ENCODE results near the gene MED31. TPM values are rescaled to one million over a fixed set of nuclear protein-coding genes. Genes with fewer than 3 reads are reported as not detected.

MED31 gene
- total and polyA plus RNA-seq, 2 experiments from 2014 or later: 5.5 to 49.3 TPM

DNA sequence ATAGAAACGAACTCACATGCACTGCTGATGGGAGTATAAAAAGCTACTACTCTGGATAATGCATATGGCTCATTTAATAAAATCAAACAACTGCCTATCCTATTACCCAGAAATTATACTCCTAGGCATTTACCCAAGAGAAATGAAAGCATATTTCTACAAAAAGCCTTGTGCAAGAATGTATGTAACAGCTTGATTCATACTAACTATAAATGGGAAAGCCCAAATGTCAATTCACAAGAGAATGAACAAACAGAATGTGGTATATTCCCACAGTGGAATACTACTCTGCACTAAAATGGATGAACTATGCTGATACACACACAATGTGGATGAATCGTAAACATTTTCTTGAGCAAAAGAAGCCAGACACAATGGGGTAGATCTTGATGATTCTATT is 49.3 kb downstream of the MED31 start:
- Histone ChIP-seq H3K36me3 (ENCODE audit: insufficient read depth) (peaks cover 19% of the 10 kb centered on the region; the same call in 1 of the 2 replicates), H2AFZ (no peak overlapping the region), H4K20me1 (replicated peaks; ENCODE audit: insufficient read depth) (peaks cover 7% of the 10 kb centered on the region; the same call in 1 of the 2 replicates), H3F3A (replicated peaks; ENCODE audit: low read depth) (no peaks in the 10 kb centered on the region), H3K4me2 (no peak overlapping the region), H3K79me2 (replicated peaks; ENCODE audit: insufficient read depth) (no peaks in the 10 kb centered on the region), H3K27ac (ENCODE audit: low read depth) (no peak overlapping the region), H3K9me2 (ENCODE audit: insufficient read depth) (no peaks in the 10 kb centered on the region), H3K27me3 (ENCODE audit: insufficient read depth) (no peaks in the 10 kb centered on the region), H3K4me1 (ENCODE audit: insufficient read depth) (no peaks in the 10 kb centered on the region), H3K4me3 (no peak overlapping the region)
- Mint-ChIP-seq H3K27ac (no peak overlapping the region), H3K36me3 (ENCODE audit: low read depth) (peaks cover 39% of the 10 kb centered on the region), H3K27me3 (ENCODE audit: insufficient read depth, low read depth, poor library complexity) (peaks cover 4% of the 10 kb centered on the region), H3K9me3 (no peaks in the 10 kb centered on the region), H3K4me1 (no peaks in the 10 kb centered on the region), H3K4me3 (no peak overlapping the region)
- ATAC-seq (no peak), DNase-seq (ENCODE audit: low spot score) (no peak)
- TF ChIP-seq JUNB (IDR thresholded peaks at IDR 0.05; ENCODE audit: unreplicated experiment): no peak
- TF ChIP-seq STAT1 (IDR thresholded peaks at IDR 0.05; ENCODE audit: unreplicated experiment): no peak
- TF ChIP-seq, protein P1, sequence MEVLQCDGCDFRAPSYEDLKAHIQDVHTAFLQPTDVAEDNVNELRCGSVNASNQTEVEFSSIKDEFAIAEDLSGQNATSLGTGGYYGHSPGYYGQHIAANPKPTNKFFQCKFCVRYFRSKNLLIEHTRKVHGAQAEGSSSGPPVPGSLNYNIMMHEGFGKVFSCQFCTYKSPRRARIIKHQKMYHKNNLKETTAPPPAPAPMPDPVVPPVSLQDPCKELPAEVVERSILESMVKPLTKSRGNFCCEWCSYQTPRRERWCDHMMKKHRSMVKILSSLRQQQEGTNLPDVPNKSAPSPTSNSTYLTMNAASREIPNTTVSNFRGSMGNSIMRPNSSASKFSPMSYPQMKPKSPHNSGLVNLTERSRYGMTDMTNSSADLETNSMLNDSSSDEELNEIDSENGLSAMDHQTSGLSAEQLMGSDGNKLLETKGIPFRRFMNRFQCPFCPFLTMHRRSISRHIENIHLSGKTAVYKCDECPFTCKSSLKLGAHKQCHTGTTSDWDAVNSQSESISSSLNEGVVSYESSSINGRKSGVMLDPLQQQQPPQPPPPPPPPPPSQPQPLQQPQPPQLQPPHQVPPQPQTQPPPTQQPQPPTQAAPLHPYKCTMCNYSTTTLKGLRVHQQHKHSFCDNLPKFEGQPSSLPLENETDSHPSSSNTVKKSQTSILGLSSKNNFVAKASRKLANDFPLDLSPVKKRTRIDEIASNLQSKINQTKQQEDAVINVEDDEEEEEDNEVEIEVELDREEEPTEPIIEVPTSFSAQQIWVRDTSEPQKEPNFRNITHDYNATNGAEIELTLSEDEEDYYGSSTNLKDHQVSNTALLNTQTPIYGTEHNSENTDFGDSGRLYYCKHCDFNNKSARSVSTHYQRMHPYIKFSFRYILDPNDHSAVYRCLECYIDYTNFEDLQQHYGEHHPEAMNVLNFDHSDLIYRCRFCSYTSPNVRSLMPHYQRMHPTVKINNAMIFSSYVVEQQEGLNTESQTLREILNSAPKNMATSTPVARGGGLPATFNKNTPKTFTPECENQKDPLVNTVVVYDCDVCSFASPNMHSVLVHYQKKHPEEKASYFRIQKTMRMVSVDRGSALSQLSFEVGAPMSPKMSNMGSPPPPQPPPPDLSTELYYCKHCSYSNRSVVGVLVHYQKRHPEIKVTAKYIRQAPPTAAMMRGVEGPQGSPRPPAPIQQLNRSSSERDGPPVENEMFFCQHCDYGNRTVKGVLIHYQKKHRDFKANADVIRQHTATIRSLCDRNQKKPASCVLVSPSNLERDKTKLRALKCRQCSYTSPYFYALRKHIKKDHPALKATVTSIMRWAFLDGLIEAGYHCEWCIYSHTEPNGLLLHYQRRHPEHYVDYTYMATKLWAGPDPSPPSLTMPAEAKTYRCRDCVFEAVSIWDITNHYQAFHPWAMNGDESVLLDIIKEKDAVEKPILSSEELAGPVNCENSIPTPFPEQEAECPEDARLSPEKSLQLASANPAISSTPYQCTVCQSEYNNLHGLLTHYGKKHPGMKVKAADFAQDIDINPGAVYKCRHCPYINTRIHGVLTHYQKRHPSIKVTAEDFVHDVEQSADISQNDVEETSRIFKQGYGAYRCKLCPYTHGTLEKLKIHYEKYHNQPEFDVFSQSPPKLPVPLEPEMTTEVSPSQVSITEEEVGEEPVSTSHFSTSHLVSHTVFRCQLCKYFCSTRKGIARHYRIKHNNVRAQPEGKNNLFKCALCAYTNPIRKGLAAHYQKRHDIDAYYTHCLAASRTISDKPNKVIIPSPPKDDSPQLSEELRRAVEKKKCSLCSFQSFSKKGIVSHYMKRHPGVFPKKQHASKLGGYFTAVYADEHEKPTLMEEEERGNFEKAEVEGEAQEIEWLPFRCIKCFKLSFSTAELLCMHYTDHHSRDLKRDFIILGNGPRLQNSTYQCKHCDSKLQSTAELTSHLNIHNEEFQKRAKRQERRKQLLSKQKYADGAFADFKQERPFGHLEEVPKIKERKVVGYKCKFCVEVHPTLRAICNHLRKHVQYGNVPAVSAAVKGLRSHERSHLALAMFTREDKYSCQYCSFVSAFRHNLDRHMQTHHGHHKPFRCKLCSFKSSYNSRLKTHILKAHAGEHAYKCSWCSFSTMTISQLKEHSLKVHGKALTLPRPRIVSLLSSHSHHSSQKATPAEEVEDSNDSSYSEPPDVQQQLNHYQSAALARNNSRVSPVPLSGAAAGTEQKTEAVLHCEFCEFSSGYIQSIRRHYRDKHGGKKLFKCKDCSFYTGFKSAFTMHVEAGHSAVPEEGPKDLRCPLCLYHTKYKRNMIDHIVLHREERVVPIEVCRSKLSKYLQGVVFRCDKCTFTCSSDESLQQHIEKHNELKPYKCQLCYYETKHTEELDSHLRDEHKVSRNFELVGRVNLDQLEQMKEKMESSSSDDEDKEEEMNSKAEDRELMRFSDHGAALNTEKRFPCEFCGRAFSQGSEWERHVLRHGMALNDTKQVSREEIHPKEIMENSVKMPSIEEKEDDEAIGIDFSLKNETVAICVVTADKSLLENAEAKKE (CRISPR knock-in tag; IDR thresholded peaks at IDR 0.05): no peak
- TF ChIP-seq CREB1 (CRISPR knock-in tag; IDR thresholded peaks at IDR 0.05; ENCODE audit: low read depth): no peak
- no peak for TF ChIP-seq ETS1 (IDR thresholded peaks at IDR 0.05)
- TF ChIP-seq EZH2phosphoT487 (IDR thresholded peaks at IDR 0.05; ENCODE audit: unreplicated experiment): no peak
- TF ChIP-seq, protein P2, sequence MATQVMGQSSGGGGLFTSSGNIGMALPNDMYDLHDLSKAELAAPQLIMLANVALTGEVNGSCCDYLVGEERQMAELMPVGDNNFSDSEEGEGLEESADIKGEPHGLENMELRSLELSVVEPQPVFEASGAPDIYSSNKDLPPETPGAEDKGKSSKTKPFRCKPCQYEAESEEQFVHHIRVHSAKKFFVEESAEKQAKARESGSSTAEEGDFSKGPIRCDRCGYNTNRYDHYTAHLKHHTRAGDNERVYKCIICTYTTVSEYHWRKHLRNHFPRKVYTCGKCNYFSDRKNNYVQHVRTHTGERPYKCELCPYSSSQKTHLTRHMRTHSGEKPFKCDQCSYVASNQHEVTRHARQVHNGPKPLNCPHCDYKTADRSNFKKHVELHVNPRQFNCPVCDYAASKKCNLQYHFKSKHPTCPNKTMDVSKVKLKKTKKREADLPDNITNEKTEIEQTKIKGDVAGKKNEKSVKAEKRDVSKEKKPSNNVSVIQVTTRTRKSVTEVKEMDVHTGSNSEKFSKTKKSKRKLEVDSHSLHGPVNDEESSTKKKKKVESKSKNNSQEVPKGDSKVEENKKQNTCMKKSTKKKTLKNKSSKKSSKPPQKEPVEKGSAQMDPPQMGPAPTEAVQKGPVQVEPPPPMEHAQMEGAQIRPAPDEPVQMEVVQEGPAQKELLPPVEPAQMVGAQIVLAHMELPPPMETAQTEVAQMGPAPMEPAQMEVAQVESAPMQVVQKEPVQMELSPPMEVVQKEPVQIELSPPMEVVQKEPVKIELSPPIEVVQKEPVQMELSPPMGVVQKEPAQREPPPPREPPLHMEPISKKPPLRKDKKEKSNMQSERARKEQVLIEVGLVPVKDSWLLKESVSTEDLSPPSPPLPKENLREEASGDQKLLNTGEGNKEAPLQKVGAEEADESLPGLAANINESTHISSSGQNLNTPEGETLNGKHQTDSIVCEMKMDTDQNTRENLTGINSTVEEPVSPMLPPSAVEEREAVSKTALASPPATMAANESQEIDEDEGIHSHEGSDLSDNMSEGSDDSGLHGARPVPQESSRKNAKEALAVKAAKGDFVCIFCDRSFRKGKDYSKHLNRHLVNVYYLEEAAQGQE (IDR thresholded peaks at IDR 0.05; ENCODE audit: unreplicated experiment): no peak
- TF ChIP-seq EZH2 (IDR thresholded peaks at IDR 0.05; ENCODE audit: low read depth, unreplicated experiment): no peak
- no peak for TF ChIP-seq ZNF331 (CRISPR knock-in tag; IDR thresholded peaks at IDR 0.05; ENCODE audit: low read depth)
- no peak for TF ChIP-seq ZNF114 (CRISPR knock-in tag; IDR thresholded peaks at IDR 0.05)
- TF ChIP-seq, protein P3, sequence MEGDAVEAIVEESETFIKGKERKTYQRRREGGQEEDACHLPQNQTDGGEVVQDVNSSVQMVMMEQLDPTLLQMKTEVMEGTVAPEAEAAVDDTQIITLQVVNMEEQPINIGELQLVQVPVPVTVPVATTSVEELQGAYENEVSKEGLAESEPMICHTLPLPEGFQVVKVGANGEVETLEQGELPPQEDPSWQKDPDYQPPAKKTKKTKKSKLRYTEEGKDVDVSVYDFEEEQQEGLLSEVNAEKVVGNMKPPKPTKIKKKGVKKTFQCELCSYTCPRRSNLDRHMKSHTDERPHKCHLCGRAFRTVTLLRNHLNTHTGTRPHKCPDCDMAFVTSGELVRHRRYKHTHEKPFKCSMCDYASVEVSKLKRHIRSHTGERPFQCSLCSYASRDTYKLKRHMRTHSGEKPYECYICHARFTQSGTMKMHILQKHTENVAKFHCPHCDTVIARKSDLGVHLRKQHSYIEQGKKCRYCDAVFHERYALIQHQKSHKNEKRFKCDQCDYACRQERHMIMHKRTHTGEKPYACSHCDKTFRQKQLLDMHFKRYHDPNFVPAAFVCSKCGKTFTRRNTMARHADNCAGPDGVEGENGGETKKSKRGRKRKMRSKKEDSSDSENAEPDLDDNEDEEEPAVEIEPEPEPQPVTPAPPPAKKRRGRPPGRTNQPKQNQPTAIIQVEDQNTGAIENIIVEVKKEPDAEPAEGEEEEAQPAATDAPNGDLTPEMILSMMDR (conservative IDR thresholded peaks at IDR 0.05; ENCODE audit: low read depth in 2 of 2): no peak
- TF ChIP-seq NANOG (IDR thresholded peaks at IDR 0.05; ENCODE audit: borderline replicate concordance): no peak
- no peak for TF ChIP-seq POLR2AphosphoS5 (IDR thresholded peaks at IDR 0.05; ENCODE audit: low read depth)
